T-helper 1 cell treated with Interleukin-12 subunit alpha and Interleukin-12 subunit beta and Interleukin-4 antibody, amounts not matched to agents 30 ng/mL and 1 ng/mL, for 36 hours (primary cell): ENCODE results near the gene ZNF511. TPM values are rescaled to one million over a fixed set of nuclear protein-coding genes. Genes with fewer than 3 reads are reported as not detected.

Experiments used
- intact Hi-C: fragments of 100-400 bp; cut with micrococcal nuclease; formaldehyde crosslinking; loops from one replicate; pipeline ENCODE4 v1.15.1; 2024
- total RNA-seq: library from RNA; stranded (reverse); gene quantifications from 2 replicates; pipeline ENCODE4 v1.2.3, GENCODE V29; 2022

Gene ZNF511
- total RNA-seq, 1 donor from 2014 or later = 55.6 TPM

- intact Hi-C loops = no loop called here
These were observed 20.7 kb upstream of the ZNF511 start for GRCh38 chr10:133287832-133288500.

- intact Hi-C loops = no loop called here
These were observed 19.0 kb upstream of the ZNF511 start for GRCh38 chr10:133289761-133290160.

- intact Hi-C loops = no loop called here
These were observed 15.6 kb upstream of the ZNF511 start for GRCh38 chr10:133292919-133293809.

GRCh38 chr10:133293810-133294119 is 14.9 kb upstream of the ZNF511 start:
- intact Hi-C loops = no loop called here

GRCh38 chr10:133294189-133294588 is 14.5 kb upstream of the ZNF511 start:
- intact Hi-C loops = no loop called here

GRCh38 chr10:133295426-133296320 is 13.0 kb upstream of the ZNF511 start:
- intact Hi-C loops = no loop called here

- intact Hi-C loops = no loop called here
These were observed 11.2 kb upstream of the ZNF511 start for GRCh38 chr10:133297504-133297903.

GRCh38 chr10:133298466-133298865 is 10.2 kb upstream of the ZNF511 start:
- intact Hi-C loops = no loop called here

- intact Hi-C loops = no loop called here
These were observed 9.5 kb upstream of the ZNF511 start for GRCh38 chr10:133299224-133299623.

- intact Hi-C loops = no loop called here
These were observed 9.0 kb upstream of the ZNF511 start for GRCh38 chr10:133299738-133300137.

GRCh38 chr10:133302230-133302629 is 6.5 kb upstream of the ZNF511 start:
- intact Hi-C loops = no loop called here

GRCh38 chr10:133303206-133303605 is 5.5 kb upstream of the ZNF511 start:
- intact Hi-C loops = no loop called here

- intact Hi-C loops = no loop called here
These were observed 2.6 kb upstream of the ZNF511 start for GRCh38 chr10:133306097-133306476.

- intact Hi-C loops = loop anchor here (1.0 kb wide), 5 partner anchors 28 to 770 kb away; partner anchors contain the start of gene INPP5A
These were observed 1.8 kb upstream of the ZNF511 start for GRCh38 chr10:133306941-133307379.

GRCh38 chr10:133307776-133308420 is 816 bp upstream of the ZNF511 start:
- intact Hi-C loops = loop anchor here (1.0 to 2.0 kb wide), 7 partner anchors 27 to 1407 kb away; partner anchors contain the start of genes INPP5A and PPP2R2D

- intact Hi-C loops = loop anchor here (1.0 to 2.0 kb wide), 8 partner anchors 20 to 1408 kb away; partner anchors contain the start of genes ECHS1, MTG1 and PPP2R2D
These were observed 496 bp downstream of the ZNF511 start for GRCh38 chr10:133309100-133309719.

- intact Hi-C loops = loop anchor here (1.0 to 2.0 kb wide), 8 partner anchors 19 to 1409 kb away; partner anchors contain the start of genes ECHS1, MTG1 and PPP2R2D
These were observed 1.1 kb downstream of the ZNF511 start for GRCh38 chr10:133309720-133310398.

GRCh38 chr10:133310399-133310755 is 1.7 kb downstream of the ZNF511 start:
- intact Hi-C loops = no loop called here

GRCh38 chr10:133310789-133311188 is 2.1 kb downstream of the ZNF511 start:
- intact Hi-C loops = no loop called here

- intact Hi-C loops = no loop called here
These were observed 2.9 kb downstream of the ZNF511 start for GRCh38 chr10:133311570-133311969.
